Osteocyte (in vitro differentiated cells): Measurements from ENCODE around the gene CNNM4. TPM values are rescaled to one million over a fixed set of nuclear protein-coding genes. Genes with fewer than 3 reads are reported as not detected.

ENCODE experiments used
- DNase-seq: peaks from one replicate; pipeline ENCODE4 v3.0.0; 2021; ENCODE audit warnings: mixed read lengths; ENCODE audit not compliant: unreplicated experiment; ENCODE audit errors: extremely low spot score
- H3K27ac Mint-ChIP-seq: one replicate; pipeline ENCODE4 v1.8.0; 2021; ENCODE audit warnings: mild to moderate bottlenecking, mixed read lengths; ENCODE audit not compliant: unreplicated experiment
- H3K27me3 Mint-ChIP-seq: one replicate; pipeline ENCODE4 v1.8.0; 2021; ENCODE audit warnings: mixed read lengths; ENCODE audit not compliant: unreplicated experiment
- H3K36me3 Mint-ChIP-seq: one replicate; pipeline ENCODE4 v1.8.0; 2021; ENCODE audit warnings: mixed read lengths; ENCODE audit not compliant: unreplicated experiment
- H3K4me1 Mint-ChIP-seq: one replicate; pipeline ENCODE4 v1.8.0; 2021; ENCODE audit warnings: mixed read lengths; ENCODE audit not compliant: unreplicated experiment
- H3K4me3 Mint-ChIP-seq: one replicate; pipeline ENCODE4 v1.8.0; 2021; ENCODE audit warnings: mild to moderate bottlenecking, moderate library complexity, mixed read lengths; ENCODE audit not compliant: unreplicated experiment
- H3K9me3 Mint-ChIP-seq: one replicate; pipeline ENCODE4 v1.8.0; 2021; ENCODE audit warnings: mixed read lengths; ENCODE audit not compliant: unreplicated experiment
- CTCF ChIP-seq: fragments of 200-600 bp; sonication (generic); IDR thresholded peaks from 2 replicates; pipeline ENCODE4 v1.5.0; 2021; ENCODE audit warnings: antibody characterized with exemption, mild to moderate bottlenecking, moderate library complexity
- total RNA-seq: library from RNA; stranded (reverse); gene quantifications from 2 replicates; pipeline ENCODE4 v1.2.1, GENCODE V29; 2021

Gene CNNM4
- total RNA-seq, 1 donor from 2014 or later, result 7.6 TPM

GRCh38 chr2:96835830-96836229, 75.1 kb downstream of the CNNM4 start:
- Mint-ChIP-seq H3K4me3 (no peak overlapping the region), H3K36me3 (no peaks in the 10 kb centered on the region), H3K27ac (no peak overlapping the region), H3K4me1 (peaks cover 11% of the 10 kb centered on the region), H3K27me3 (no peaks in the 10 kb centered on the region), H3K9me3 (no peaks in the 10 kb centered on the region)
- TF ChIP-seq CTCF, result no peak
- DNase-seq, result no peak

GRCh38 chr2:96837575-96837974, 76.9 kb downstream of the CNNM4 start:
- Mint-ChIP-seq H3K27ac (no peak overlapping the region), H3K27me3 (no peaks in the 10 kb centered on the region), H3K4me3 (no peak overlapping the region), H3K4me1 (peaks cover 13% of the 10 kb centered on the region), H3K36me3 (no peaks in the 10 kb centered on the region), H3K9me3 (no peaks in the 10 kb centered on the region)
- no peak for TF ChIP-seq CTCF
- no peak for DNase-seq

- no peak overlapping the region for H3K27ac Mint-ChIP-seq
- no peak for DNase-seq
- peaks cover 2% of the 10 kb centered on the region for H3K4me1 Mint-ChIP-seq
- TF ChIP-seq CTCF, result no peak
- no peaks in the 10 kb centered on the region for H3K36me3 Mint-ChIP-seq
- H3K27me3 Mint-ChIP-seq, result no peaks in the 10 kb centered on the region
- H3K9me3 Mint-ChIP-seq, result no peaks in the 10 kb centered on the region
- H3K4me3 Mint-ChIP-seq, result no peak overlapping the region
These were observed 77.9 kb downstream of the CNNM4 start for GRCh38 chr2:96838345-96839292.

- no peaks in the 10 kb centered on the region for H3K9me3 Mint-ChIP-seq
- no peak overlapping the region for H3K4me3 Mint-ChIP-seq
- no peak overlapping the region for H3K27ac Mint-ChIP-seq
- no peaks in the 10 kb centered on the region for H3K36me3 Mint-ChIP-seq
- no peak for TF ChIP-seq CTCF
- no peaks in the 10 kb centered on the region for H3K27me3 Mint-ChIP-seq
- no peak for DNase-seq
- H3K4me1 Mint-ChIP-seq, result peaks cover 2% of the 10 kb centered on the region
These were observed 78.7 kb downstream of the CNNM4 start for GRCh38 chr2:96839293-96839874.
